H9 (cell line): ENCODE results near the gene STK24. TPM values are rescaled to one million over a fixed set of nuclear protein-coding genes. Genes with fewer than 3 reads are reported as not detected.

Experiments used
- DNase-seq: peaks from one replicate; pipeline ENCODE4 v3.0.0-alpha.2; 2017
- H2AFZ ChIP-seq: one replicate; pipeline ENCODE4 v1.6.1; 2013; ENCODE audit warnings: mild to moderate bottlenecking, low read length, control low read depth, moderate library complexity
- H2AK5ac ChIP-seq: 2 replicates; pipeline ENCODE4 v1.6.1; 2013; ENCODE audit warnings: low read length, control low read depth, mixed read lengths; ENCODE audit not compliant: insufficient read length
- H2BK120ac ChIP-seq: one replicate; pipeline ENCODE4 v1.6.1; 2013; ENCODE audit warnings: low read depth, mild to moderate bottlenecking, low read length, control low read depth, inconsistent platforms; ENCODE audit not compliant: poor library complexity, severe bottlenecking
- H2BK12ac ChIP-seq: 2 replicates; pipeline ENCODE4 v1.6.1; 2013; ENCODE audit warnings: low read length, control low read depth, mixed read lengths, low read depth; ENCODE audit not compliant: insufficient read length
- H2BK15ac ChIP-seq: 2 replicates; pipeline ENCODE4 v1.6.1; 2013; ENCODE audit warnings: low read depth, low read length, control low read depth
- H2BK20ac ChIP-seq: one replicate; pipeline ENCODE4 v1.6.1; 2013; ENCODE audit warnings: low read depth, mild to moderate bottlenecking, low read length, control low read depth, inconsistent platforms; ENCODE audit not compliant: poor library complexity, severe bottlenecking
- H2BK5ac ChIP-seq: 2 replicates; pipeline ENCODE4 v1.6.1; 2013; ENCODE audit warnings: low read length, control low read depth, mixed read lengths; ENCODE audit not compliant: insufficient read length
- H3K14ac ChIP-seq: 2 replicates; pipeline ENCODE4 v1.6.1; 2013; ENCODE audit warnings: low read length, control low read depth; ENCODE audit not compliant: insufficient read depth
- H3K18ac ChIP-seq: 2 replicates; pipeline ENCODE4 v1.6.1; 2013; ENCODE audit warnings: low read depth, mild to moderate bottlenecking, mixed read lengths, low read length, control low read depth; ENCODE audit not compliant: insufficient read length
- H3K23ac ChIP-seq: 2 replicates; pipeline ENCODE4 v1.6.1; 2013; ENCODE audit warnings: low read length, control low read depth, mixed read lengths, low read depth; ENCODE audit not compliant: insufficient read length
- H3K23me2 ChIP-seq: 2 replicates; pipeline ENCODE4 v1.6.1; 2013; ENCODE audit warnings: low read depth, mild to moderate bottlenecking, mixed read lengths, low read length, control low read depth; ENCODE audit not compliant: insufficient read length, poor library complexity, severe bottlenecking
- H3K27ac ChIP-seq: 2 replicates; pipeline ENCODE4 v1.5.1; 2013; ENCODE audit warnings: low read length, control low read depth, mixed read lengths, low read depth; ENCODE audit not compliant: insufficient read length
- H3K27me3 ChIP-seq: 2 replicates; pipeline ENCODE4 v1.6.1; 2013; ENCODE audit warnings: low read length, control low read depth, inconsistent platforms; ENCODE audit not compliant: insufficient read depth
- H3K4ac ChIP-seq: 2 replicates; pipeline ENCODE4 v1.6.1; 2013; ENCODE audit warnings: low read depth, mild to moderate bottlenecking, control low read depth, inconsistent platforms, low read length, moderate library complexity
- H3K4me1 ChIP-seq: 2 replicates; pipeline ENCODE4 v1.6.1; 2013; ENCODE audit warnings: low read length, control low read depth, inconsistent platforms; ENCODE audit not compliant: insufficient read depth
- H3K4me2 ChIP-seq: 2 replicates; pipeline ENCODE4 v1.6.1; 2013; ENCODE audit warnings: low read length, control low read depth, mixed read lengths; ENCODE audit not compliant: insufficient read length, insufficient read depth
- H3K56ac ChIP-seq: 2 replicates; pipeline ENCODE4 v1.6.1; 2013; ENCODE audit warnings: low read depth, mild to moderate bottlenecking, mixed read lengths, low read length, control low read depth; ENCODE audit not compliant: insufficient read length
- H3K79me1 ChIP-seq: 2 replicates; pipeline ENCODE4 v1.6.1; 2013; ENCODE audit warnings: low read depth, mild to moderate bottlenecking, moderate library complexity, low read length, control low read depth, inconsistent platforms; ENCODE audit not compliant: insufficient read depth, poor library complexity, severe bottlenecking
- H3K79me2 ChIP-seq: 2 replicates; pipeline ENCODE4 v1.6.1; 2013; ENCODE audit warnings: low read length, control low read depth, inconsistent platforms; ENCODE audit not compliant: insufficient read depth
- H3K9ac ChIP-seq: 2 replicates; pipeline ENCODE4 v1.6.1; 2013; ENCODE audit warnings: low read length, control low read depth, mixed read lengths; ENCODE audit not compliant: insufficient read length; ENCODE audit errors: extremely low read depth
- H3K9me3 ChIP-seq: one replicate; pipeline ENCODE4 v1.6.1; 2013; ENCODE audit warnings: low read depth, low read length, inconsistent platforms; ENCODE audit not compliant: control insufficient read depth
- H3T11ph ChIP-seq: one replicate; pipeline ENCODE4 v1.6.1; 2013; ENCODE audit warnings: mild to moderate bottlenecking, low read length, control low read depth, inconsistent platforms
- H4K20me1 ChIP-seq: one replicate; pipeline ENCODE4 v1.6.1; 2013; ENCODE audit not compliant: control insufficient read depth, insufficient read length, insufficient read depth
- H4K5ac ChIP-seq: 2 replicates; pipeline ENCODE4 v1.6.1; 2013; ENCODE audit warnings: low read depth, mild to moderate bottlenecking, mixed read lengths, low read length, control low read depth; ENCODE audit not compliant: insufficient read length
- H4K8ac ChIP-seq: replicated peaks from 2 replicates; pipeline ENCODE4 v1.6.1; 2013; ENCODE audit warnings: low read length, control low read depth, mixed read lengths, low read depth; ENCODE audit not compliant: insufficient read length
- H4K91ac ChIP-seq: 2 replicates; pipeline ENCODE4 v1.6.1; 2013; ENCODE audit warnings: low read depth, mild to moderate bottlenecking, moderate library complexity, mixed read lengths, low read length, control low read depth; ENCODE audit not compliant: insufficient read length
- H3K27ac Mint-ChIP-seq, 3 experiments: 2 replicates in 2 of 3; 3 replicates in 1 of 3; pipeline ENCODE4 v1.8.0; 2020 to 2021; ENCODE audit warnings: mixed read lengths in 3 of 3, mild to moderate bottlenecking in 1 of 3, moderate library complexity in 1 of 3
- H3K27me3 Mint-ChIP-seq: 2 replicates; pipeline ENCODE4 v1.8.0; 2021; ENCODE audit warnings: low read depth, mild to moderate bottlenecking, moderate library complexity, mixed read lengths
- H3K36me3 Mint-ChIP-seq, 3 experiments: 2 replicates in 2 of 3; 3 replicates in 1 of 3; pipeline ENCODE4 v1.8.0; 2020 to 2021; ENCODE audit warnings: low read depth in 3 of 3, mixed read lengths in 3 of 3; ENCODE audit not compliant: insufficient read depth in 1 of 3
- H3K4me1 Mint-ChIP-seq, 2 experiments: 2 replicates each; pipeline ENCODE4 v1.8.0; 2020; ENCODE audit warnings: mixed read lengths in 2 of 2
- H3K4me3 Mint-ChIP-seq, 2 experiments: 2 replicates in 1 of 2; 3 replicates in 1 of 2; pipeline ENCODE4 v1.8.0; 2020 to 2021; ENCODE audit warnings: mild to moderate bottlenecking in 2 of 2, mixed read lengths in 2 of 2, moderate library complexity in 1 of 2
- H3K9me3 Mint-ChIP-seq, 2 experiments: 2 replicates in 1 of 2; 3 replicates in 1 of 2; pipeline ENCODE4 v1.8.0; 2020; ENCODE audit warnings: mild to moderate bottlenecking in 2 of 2, mixed read lengths in 2 of 2, moderate library complexity in 1 of 2
- WGBS: extraction: QIAGEN DNeasy Blood & Tissue Kit; methylation state at CpG from one replicate; pipeline ENCODE4 v1.1.7; 2013; ENCODE audit warnings: missing lambda C conversion rate, low lambda C conversion rate, mixed read lengths; ENCODE audit not compliant: insufficient read length; ENCODE audit errors: extremely low coverage; 5-methylcytosine and 5-hydroxymethylcytosine counted together
- total RNA-seq: library from RNA; stranded (reverse); gene quantifications from 2 replicates; pipeline ENCODE4 v1.2.1, GENCODE V29; 2021
- TF ChIP-seq, protein P1 (sequence below): fragments of 200-600 bp; sonication (generic); conservative IDR thresholded peaks from 3 replicates; pipeline ENCODE4 v1.8.0; 2021; ENCODE audit warnings: antibody characterized with exemption, mild to moderate bottlenecking

Gene STK24
- total RNA-seq, 1 experiment from 2014 or later: 134 TPM

GRCh38 chr13:98466634-98467236, 110.2 kb downstream of the STK24 start:
- no peak overlapping the region for H3K56ac ChIP-seq
- H3K79me1 ChIP-seq: peaks cover 8% of the 10 kb centered on the region
- no peak overlapping the region for H3K9ac ChIP-seq
- H2BK12ac ChIP-seq: no peak overlapping the region
- no peak overlapping the region for H3K27ac Mint-ChIP-seq
- no peaks in the 10 kb centered on the region for H3K27me3 Mint-ChIP-seq
- H2AK5ac ChIP-seq: no peak overlapping the region
- no peaks in the 10 kb centered on the region for H3K27me3 ChIP-seq
- H2BK20ac ChIP-seq: no peak overlapping the region
- no peaks in the 10 kb centered on the region for H3K9me3 ChIP-seq
- H3K18ac ChIP-seq: no peak overlapping the region
- H2BK120ac ChIP-seq: no peak overlapping the region
- no peak overlapping the region for H3K27ac ChIP-seq
- TF ChIP-seq, protein P1, sequence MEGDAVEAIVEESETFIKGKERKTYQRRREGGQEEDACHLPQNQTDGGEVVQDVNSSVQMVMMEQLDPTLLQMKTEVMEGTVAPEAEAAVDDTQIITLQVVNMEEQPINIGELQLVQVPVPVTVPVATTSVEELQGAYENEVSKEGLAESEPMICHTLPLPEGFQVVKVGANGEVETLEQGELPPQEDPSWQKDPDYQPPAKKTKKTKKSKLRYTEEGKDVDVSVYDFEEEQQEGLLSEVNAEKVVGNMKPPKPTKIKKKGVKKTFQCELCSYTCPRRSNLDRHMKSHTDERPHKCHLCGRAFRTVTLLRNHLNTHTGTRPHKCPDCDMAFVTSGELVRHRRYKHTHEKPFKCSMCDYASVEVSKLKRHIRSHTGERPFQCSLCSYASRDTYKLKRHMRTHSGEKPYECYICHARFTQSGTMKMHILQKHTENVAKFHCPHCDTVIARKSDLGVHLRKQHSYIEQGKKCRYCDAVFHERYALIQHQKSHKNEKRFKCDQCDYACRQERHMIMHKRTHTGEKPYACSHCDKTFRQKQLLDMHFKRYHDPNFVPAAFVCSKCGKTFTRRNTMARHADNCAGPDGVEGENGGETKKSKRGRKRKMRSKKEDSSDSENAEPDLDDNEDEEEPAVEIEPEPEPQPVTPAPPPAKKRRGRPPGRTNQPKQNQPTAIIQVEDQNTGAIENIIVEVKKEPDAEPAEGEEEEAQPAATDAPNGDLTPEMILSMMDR: peak; percentile 92
- no peak overlapping the region for H4K91ac ChIP-seq
- no peak overlapping the region for H4K8ac ChIP-seq
- no peak overlapping the region for H3K23ac ChIP-seq
- no peak overlapping the region for H3K4ac ChIP-seq
- H3K9me3 Mint-ChIP-seq: no peaks in the 10 kb centered on the region
- no peak overlapping the region for H4K5ac ChIP-seq
- H3K79me2 ChIP-seq: no peaks in the 10 kb centered on the region; the same call in 1 of the 2 replicates
- no peak overlapping the region for H3K14ac ChIP-seq
- H4K20me1 ChIP-seq: no peaks in the 10 kb centered on the region
- H3K4me1 Mint-ChIP-seq: peaks cover 16 to 23% of the 10 kb centered on the region in 2 experiments
- no peak overlapping the region for H3K4me2 ChIP-seq
- no peaks in the 10 kb centered on the region for H3K23me2 ChIP-seq
- WGBS: no CpG with 5 or more reads among the region's 11 CpGs
- H3K4me3 Mint-ChIP-seq: no peak overlapping the region
- 0 out of 2 replicates have a peak, but pooled peaks cover 3% of the 10 kb centered on the region for H3K4me1 ChIP-seq
- peak; percentile 77 for DNase-seq
- no peak overlapping the region for H2BK15ac ChIP-seq
- H2AFZ ChIP-seq: no peak overlapping the region
- peaks cover 35 to 47% (median 43%) of the 10 kb centered on the region in 3 experiments; a peak in 6 of 7 replicates for H3K36me3 Mint-ChIP-seq
- H2BK5ac ChIP-seq: no peak overlapping the region
- H3T11ph ChIP-seq: no peak overlapping the region
